H1 (cell line): ENCODE results near the gene PLCH2. TPM values are rescaled to one million over a fixed set of nuclear protein-coding genes. Genes with fewer than 3 reads are reported as not detected.

Experiments used
- CTCF ChIA-PET: fragments of 300-600 bp; sonication (Branson Sonifier 250); formaldehyde crosslinking; loops from one replicate; lab custom pipeline; 2021; ENCODE audit not compliant: partially characterized antibody; lab: Charles Lee
- POLR2A ChIA-PET: fragments of 300-600 bp; sonication (Branson Sonifier 250); formaldehyde crosslinking; loops from one replicate; lab custom pipeline; 2021; ENCODE audit warnings: inconsistent platforms; ENCODE audit not compliant: partially characterized antibody; lab: Charles Lee
- DNase-seq, 2 experiments: peaks; one replicate each; pipeline versions ENCODE4 v3.0.0 to v3.0.0-alpha.2; 2010 to 2022; ENCODE audit warnings: low spot score in 2 of 2, low read depth in 1 of 2, mixed read lengths in 1 of 2
- FAIRE-seq: peaks from 2 replicates; lab custom pipeline; 2011; peaks lifted over from hg19 to GRCh38; lab: Jason Lieb, UNC
- H2AFZ ChIP-seq: 2 replicates; pipeline ENCODE4 v1.8.1; 2012; ENCODE audit warnings: low read length, inconsistent platforms
- H2AK5ac ChIP-seq: 2 replicates; pipeline ENCODE4 v1.6.1; 2013; ENCODE audit warnings: low read depth, low read length
- H2BK120ac ChIP-seq: replicated peaks from 2 replicates; pipeline ENCODE3; 2013; ENCODE audit warnings: low read depth, low read length, inconsistent platforms
- H2BK12ac ChIP-seq: 2 replicates; pipeline ENCODE4 v1.6.1; 2013; ENCODE audit warnings: low read depth, low read length
- H2BK15ac ChIP-seq: 2 replicates; pipeline ENCODE4 v1.6.1; 2013; ENCODE audit warnings: low read length
- H2BK20ac ChIP-seq: 2 replicates; pipeline ENCODE4 v1.6.1; 2013; ENCODE audit warnings: low read length
- H2BK5ac ChIP-seq: 2 replicates; pipeline ENCODE4 v1.6.1; 2013; ENCODE audit warnings: low read depth, low read length
- H3K14ac ChIP-seq: 2 replicates; pipeline ENCODE4 v1.6.1; 2013; ENCODE audit warnings: inconsistent platforms; ENCODE audit not compliant: insufficient read length
- H3K18ac ChIP-seq: 2 replicates; pipeline ENCODE4 v1.6.1; 2013; ENCODE audit warnings: low read length; ENCODE audit errors: extremely low read depth
- H3K23ac ChIP-seq: 2 replicates; pipeline ENCODE4 v1.6.1; 2013; ENCODE audit warnings: inconsistent platforms; ENCODE audit not compliant: insufficient read length
- H3K23me2 ChIP-seq: 2 replicates; pipeline ENCODE4 v1.6.1; 2013; ENCODE audit warnings: low read depth, low read length
- H3K27ac ChIP-seq: 2 replicates; pipeline ENCODE4 v1.6.1; 2011; ENCODE audit warnings: low read depth, low read length, inconsistent platforms
- H3K27me3 ChIP-seq, 4 experiments: replicated peaks in 1 of 4; 1 replicate in 1 of 4; 2 replicates in 3 of 4; pipeline versions ENCODE4 v1.6.1 to v1.8.1; 2011 to 2013; ENCODE audit warnings: low read length in 3 of 4, mild to moderate bottlenecking in 3 of 4, inconsistent platforms in 2 of 4, mixed read lengths in 2 of 4, moderate library complexity in 1 of 4; ENCODE audit not compliant: control insufficient read depth in 3 of 4, insufficient read depth in 3 of 4; ENCODE audit errors: extremely low read depth in 1 of 4
- H3K36me3 ChIP-seq, 4 experiments: 2 replicates each; pipeline versions ENCODE4 v1.6.1 to v1.8.1; 2011 to 2013; ENCODE audit warnings: mild to moderate bottlenecking in 4 of 4, low read length in 3 of 4, moderate library complexity in 2 of 4, control low read depth in 1 of 4, inconsistent platforms in 1 of 4; ENCODE audit not compliant: insufficient read depth in 4 of 4, control insufficient read depth in 2 of 4
- H3K4ac ChIP-seq: replicated peaks from 2 replicates; pipeline ENCODE3; 2013; ENCODE audit warnings: low read length, low read depth, mixed read lengths, inconsistent platforms; ENCODE audit not compliant: insufficient read length
- H3K4me1 ChIP-seq, 4 experiments: replicated peaks in 1 of 4; 1 replicate in 1 of 4; 2 replicates in 3 of 4; pipeline versions ENCODE4 v1.6.1 to v1.8.1; 2011 to 2013; ENCODE audit warnings: low read length in 3 of 4, inconsistent platforms in 2 of 4, mixed read lengths in 1 of 4; ENCODE audit not compliant: insufficient read depth in 4 of 4, control insufficient read depth in 3 of 4
- H3K4me2 ChIP-seq, 2 experiments: 2 replicates each; pipeline versions ENCODE4 v1.6.1 to v1.8.1; 2011 to 2013; ENCODE audit warnings: low read depth in 2 of 2, low read length in 2 of 2, control low read depth in 1 of 2, inconsistent platforms in 1 of 2, mild to moderate bottlenecking in 1 of 2; ENCODE audit not compliant: insufficient read depth in 1 of 2
- H3K4me3 ChIP-seq, 4 experiments: fragments of 200-600, 300-600 bp in 1 of 4; sonication (generic), shearing (Covaris generic), sonication (Bioruptor Twin) in 1 of 4; 2 replicates each; pipeline versions ENCODE4 v1.5.1 to v1.8.1; 2011 to 2016; ENCODE audit warnings: low read length in 4 of 4, low read depth in 3 of 4, control low read depth in 2 of 4, inconsistent platforms in 2 of 4, mild to moderate bottlenecking in 2 of 4, mixed read lengths in 1 of 4, moderate library complexity in 1 of 4; ENCODE audit not compliant: insufficient read depth in 2 of 4; ENCODE audit errors: extremely low read depth in 1 of 4
- H3K56ac ChIP-seq: replicated peaks from 2 replicates; pipeline ENCODE3; 2013; ENCODE audit warnings: low read depth, mild to moderate bottlenecking, mixed read lengths, low read length, inconsistent platforms; ENCODE audit not compliant: insufficient read length
- H3K79me1 ChIP-seq: 2 replicates; pipeline ENCODE4 v1.6.1; 2013; ENCODE audit warnings: low read depth, low read length, control low read depth
- H3K79me2 ChIP-seq, 2 experiments: 2 replicates each; pipeline versions ENCODE4 v1.6.1 to v1.8.1; 2012 to 2013; ENCODE audit warnings: low read length in 2 of 2, mild to moderate bottlenecking in 2 of 2, inconsistent platforms in 1 of 2; ENCODE audit not compliant: insufficient read depth in 2 of 2, control insufficient read depth in 1 of 2
- H3K9ac ChIP-seq, 4 experiments: replicated peaks in 1 of 4; 1 replicate in 1 of 4; 2 replicates in 3 of 4; pipeline versions ENCODE4 v1.6.1 to v1.8.1; 2011 to 2013; ENCODE audit warnings: low read depth in 3 of 4, low read length in 3 of 4, control low read depth in 2 of 4, mild to moderate bottlenecking in 2 of 4, moderate library complexity in 2 of 4, inconsistent platforms in 1 of 4; ENCODE audit errors: extremely low read depth in 1 of 4
- H3K9me3 ChIP-seq, 2 experiments: 2 replicates each; pipeline versions ENCODE4 v1.6.1 to v1.8.1; 2012 to 2013; ENCODE audit warnings: mild to moderate bottlenecking in 2 of 2, moderate library complexity in 2 of 2, control low read depth in 1 of 2, inconsistent platforms in 1 of 2, low read depth in 1 of 2, low read length in 1 of 2, mixed read lengths in 1 of 2; ENCODE audit not compliant: insufficient read depth in 2 of 2
- H4K20me1 ChIP-seq, 2 experiments: replicated peaks in 1 of 2; 2 replicates each; pipeline versions ENCODE3 to v1.8.1; 2011 to 2013; ENCODE audit warnings: inconsistent platforms in 2 of 2, low read length in 2 of 2, mild to moderate bottlenecking in 1 of 2; ENCODE audit not compliant: insufficient read depth in 2 of 2, control insufficient read depth in 1 of 2
- H4K5ac ChIP-seq: 2 replicates; pipeline ENCODE4 v1.6.1; 2013; ENCODE audit warnings: low read length, low read depth, mixed read lengths, inconsistent platforms; ENCODE audit not compliant: insufficient read length
- H4K8ac ChIP-seq: 2 replicates; pipeline ENCODE4 v1.8.0; 2013; ENCODE audit warnings: mild to moderate bottlenecking, moderate library complexity, low read length, inconsistent platforms; ENCODE audit not compliant: insufficient read depth; ENCODE audit errors: extremely low read depth
- H4K91ac ChIP-seq: replicated peaks from 2 replicates; pipeline ENCODE3; 2013; ENCODE audit warnings: low read length, mixed read lengths, inconsistent platforms; ENCODE audit not compliant: insufficient read length
- ASH2L ChIP-seq: fragments of 200-600, 300-600 bp; sonication (generic); IDR thresholded peaks from one replicate; pipeline ENCODE4 v1.7.1; 2017; ENCODE audit warnings: low read length
- EGR1 ChIP-seq: IDR thresholded peaks from 2 replicates; pipeline ENCODE4 v1.6.1; 2011; ENCODE audit warnings: low read depth, low read length, borderline replicate concordance
- POLR2AphosphoS5 ChIP-seq: IDR thresholded peaks from 2 replicates; pipeline ENCODE4 v1.6.1; 2011; ENCODE audit warnings: low read depth, low read length
- TCF12 ChIP-seq: IDR thresholded peaks from 2 replicates; pipeline ENCODE4 v1.6.1; 2011; ENCODE audit warnings: low read depth, mild to moderate bottlenecking, low read length
- WGBS, 2 experiments: shearing (Covaris generic) in 1 of 2; methylation state at CpG; one replicate each; pipeline versions ENCODE4 v1.1.6 to v1.1.7; 2013 to 2015; ENCODE audit warnings: low lambda C conversion rate in 2 of 2, mixed read lengths in 2 of 2, inconsistent platforms in 1 of 2, low coverage in 1 of 2, missing lambda C conversion rate in 1 of 2; ENCODE audit not compliant: insufficient replicate concordance in 2 of 2, insufficient coverage in 1 of 2, insufficient read length in 1 of 2; ENCODE audit errors: extremely low coverage in 1 of 2, missing lambda C conversion rate in 1 of 2; 5-methylcytosine and 5-hydroxymethylcytosine counted together
- polyA plus RNA-seq, 7 experiments: library from polyadenylated mRNA; depleted of rRNA in 3 of 7; stranded (reverse) in 5 of 7; unstranded in 2 of 7; fragments of >200 nt in 5 of 7; fragments of 200-250 nt in 2 of 7; gene quantifications; 1 replicate in 5 of 7; 2 replicates in 1 of 7; 4 replicates in 1 of 7; pipeline versions ENCODE4 v1.2.1 to v1.2.3, GENCODE V29; 2011 to 2013; ENCODE audit warnings: missing spikeins in 2 of 7, mixed read lengths in 2 of 7
- total RNA-seq: library from RNA; stranded (reverse); fragmentation: NEBNext Ultra II Directional; extraction: Animal tissue kit (Norgen Biotek cat#: 25700); gene quantifications from 2 replicates; pipeline ENCODE4 v1.2.1, GENCODE V29; 2021

PLCH2 gene
- total and polyA plus RNA-seq, 2 of the 8 experiments (the other 6 are each of a cell fraction or from before 2014, with no cell fraction given): 0.14 to 0.19 TPM

DNA sequence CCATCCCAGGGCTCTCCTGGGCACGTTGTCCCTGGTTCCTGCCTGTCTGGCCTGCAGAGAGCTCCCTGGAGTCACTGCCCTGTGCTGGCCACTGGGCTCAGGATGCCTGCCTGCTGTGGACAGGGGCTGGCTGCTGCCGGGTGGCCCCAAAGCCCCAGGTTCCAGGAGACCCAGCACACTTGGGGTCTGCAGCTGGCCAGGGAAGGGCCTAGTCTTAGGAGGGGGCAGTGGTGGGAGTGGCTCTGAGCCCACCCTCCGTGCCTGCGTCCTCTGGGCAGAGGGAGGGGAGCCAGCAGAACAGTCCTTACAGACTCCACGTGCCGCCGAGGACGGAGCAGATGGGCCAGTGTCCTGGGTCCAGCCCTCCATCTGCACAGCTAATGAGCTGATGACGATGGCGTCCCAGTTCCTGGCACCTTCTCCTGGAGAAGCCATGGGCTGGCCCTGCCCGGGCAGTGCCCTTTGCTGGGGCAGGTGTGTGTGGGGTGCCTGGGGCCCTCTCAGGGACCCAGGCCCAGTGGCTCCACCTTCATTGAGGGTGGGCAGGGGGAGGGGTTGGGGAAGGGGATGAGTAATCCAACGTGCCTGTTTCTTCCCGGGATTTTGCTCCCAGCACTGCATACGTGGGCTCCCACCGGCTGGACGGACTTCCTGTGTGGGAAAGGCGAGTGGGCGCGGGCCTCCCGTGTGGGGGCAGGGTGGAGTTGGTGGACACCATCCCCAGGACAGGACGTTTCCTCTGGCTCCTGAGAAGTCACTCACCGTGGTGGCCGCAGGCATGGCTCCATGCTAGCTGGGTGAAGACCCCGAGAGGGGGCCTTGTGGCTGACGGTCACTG lies 6.8 kb upstream of the PLCH2 start:
- Histone ChIP-seq H2AK5ac (no peak overlapping the region), H3K23me2 (no peaks in the 10 kb centered on the region; the same call in 1 of the 2 replicates), H2BK5ac (no peak overlapping the region), H4K5ac (no peak overlapping the region), H3K27ac (no peak overlapping the region), H3K4me1 (peaks cover 0 to 8% (median 0%) of the 10 kb centered on the region in 4 experiments; a peak in 3 of 7 replicates), H3K36me3 (no peaks in the 10 kb centered on the region), H3K56ac (no peak overlapping the region), H3K4me3 (no peak overlapping the region), H2BK120ac (no peak overlapping the region), H2BK12ac (no peak overlapping the region), H3K9me3 (no peaks in the 10 kb centered on the region), H3K27me3 (no peaks in the 10 kb centered on the region; a peak in 2 of 7 replicates), H3K79me2 (no peaks in the 10 kb centered on the region), H3K14ac (no peak overlapping the region), H2BK15ac (no peak overlapping the region), H3K4ac (no peak overlapping the region), H3K18ac (no peak overlapping the region), H3K9ac (no peak overlapping the region), H4K91ac (no peak overlapping the region), H2BK20ac (no peak overlapping the region), H4K8ac (no peak overlapping the region), H3K4me2 (no peak overlapping the region), H3K79me1 (no peaks in the 10 kb centered on the region), H3K23ac (no peak overlapping the region), H4K20me1 (peaks cover 4% of the 10 kb centered on the region in 2 experiments), H2AFZ (no peak overlapping the region)
- DNase-seq (no peak), FAIRE-seq (no peak)
- ChIA-PET CTCF (interaction anchor here (1.1 to 3.4 kb wide), 5 partner anchors 9 to 79 kb away, joined by 3 to 14 read pairs (median 4); no protein-coding TSS in a partner anchor), POLR2A (no interaction called here)
- TF ChIP-seq ASH2L: no peak
- TF ChIP-seq EGR1: no peak
- no peak for TF ChIP-seq POLR2AphosphoS5
- no peak for TF ChIP-seq TCF12
- 85% methylated on average over 18 of the region's 25 CpGs; no CpG with 5 or more reads in 1 of the 2 experiments for WGBS, 2 experiments
